ENCODE measurements around the gene PARP11.
A peak's percentile ranks its signal among the peaks of the same experiment; 100 is the strongest.

The PARP11 gene

GRCh38 chr12:3809357-3810015 lies 63.7 kb downstream of the PARP11 start:
- Histone ChIP-seq H3K27me3 (ENCODE audit: insufficient read depth, poor library complexity, severe bottlenecking) (no peaks in the 10 kb centered on the region), H3K27ac (replicated peaks) (no peak overlapping the region), H3K4me3 (replicated peaks; ENCODE audit: insufficient read depth, low read length) (no peak overlapping the region)
- TF ChIP-seq, protein P1, sequence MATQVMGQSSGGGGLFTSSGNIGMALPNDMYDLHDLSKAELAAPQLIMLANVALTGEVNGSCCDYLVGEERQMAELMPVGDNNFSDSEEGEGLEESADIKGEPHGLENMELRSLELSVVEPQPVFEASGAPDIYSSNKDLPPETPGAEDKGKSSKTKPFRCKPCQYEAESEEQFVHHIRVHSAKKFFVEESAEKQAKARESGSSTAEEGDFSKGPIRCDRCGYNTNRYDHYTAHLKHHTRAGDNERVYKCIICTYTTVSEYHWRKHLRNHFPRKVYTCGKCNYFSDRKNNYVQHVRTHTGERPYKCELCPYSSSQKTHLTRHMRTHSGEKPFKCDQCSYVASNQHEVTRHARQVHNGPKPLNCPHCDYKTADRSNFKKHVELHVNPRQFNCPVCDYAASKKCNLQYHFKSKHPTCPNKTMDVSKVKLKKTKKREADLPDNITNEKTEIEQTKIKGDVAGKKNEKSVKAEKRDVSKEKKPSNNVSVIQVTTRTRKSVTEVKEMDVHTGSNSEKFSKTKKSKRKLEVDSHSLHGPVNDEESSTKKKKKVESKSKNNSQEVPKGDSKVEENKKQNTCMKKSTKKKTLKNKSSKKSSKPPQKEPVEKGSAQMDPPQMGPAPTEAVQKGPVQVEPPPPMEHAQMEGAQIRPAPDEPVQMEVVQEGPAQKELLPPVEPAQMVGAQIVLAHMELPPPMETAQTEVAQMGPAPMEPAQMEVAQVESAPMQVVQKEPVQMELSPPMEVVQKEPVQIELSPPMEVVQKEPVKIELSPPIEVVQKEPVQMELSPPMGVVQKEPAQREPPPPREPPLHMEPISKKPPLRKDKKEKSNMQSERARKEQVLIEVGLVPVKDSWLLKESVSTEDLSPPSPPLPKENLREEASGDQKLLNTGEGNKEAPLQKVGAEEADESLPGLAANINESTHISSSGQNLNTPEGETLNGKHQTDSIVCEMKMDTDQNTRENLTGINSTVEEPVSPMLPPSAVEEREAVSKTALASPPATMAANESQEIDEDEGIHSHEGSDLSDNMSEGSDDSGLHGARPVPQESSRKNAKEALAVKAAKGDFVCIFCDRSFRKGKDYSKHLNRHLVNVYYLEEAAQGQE (IDR thresholded peaks at IDR 0.05; ENCODE audit: insufficient replicate concordance, low read depth), result no peak
- TF ChIP-seq SPI1 (IDR thresholded peaks at IDR 0.05; ENCODE audit: borderline replicate concordance, low read depth) (no peak), POLR2AphosphoS5 (IDR thresholded peaks at IDR 0.05; ENCODE audit: low read depth) (no peak), GABPA (IDR thresholded peaks at IDR 0.05; ENCODE audit: low read depth) (no peak)
- TF ChIP-seq, protein P2, sequence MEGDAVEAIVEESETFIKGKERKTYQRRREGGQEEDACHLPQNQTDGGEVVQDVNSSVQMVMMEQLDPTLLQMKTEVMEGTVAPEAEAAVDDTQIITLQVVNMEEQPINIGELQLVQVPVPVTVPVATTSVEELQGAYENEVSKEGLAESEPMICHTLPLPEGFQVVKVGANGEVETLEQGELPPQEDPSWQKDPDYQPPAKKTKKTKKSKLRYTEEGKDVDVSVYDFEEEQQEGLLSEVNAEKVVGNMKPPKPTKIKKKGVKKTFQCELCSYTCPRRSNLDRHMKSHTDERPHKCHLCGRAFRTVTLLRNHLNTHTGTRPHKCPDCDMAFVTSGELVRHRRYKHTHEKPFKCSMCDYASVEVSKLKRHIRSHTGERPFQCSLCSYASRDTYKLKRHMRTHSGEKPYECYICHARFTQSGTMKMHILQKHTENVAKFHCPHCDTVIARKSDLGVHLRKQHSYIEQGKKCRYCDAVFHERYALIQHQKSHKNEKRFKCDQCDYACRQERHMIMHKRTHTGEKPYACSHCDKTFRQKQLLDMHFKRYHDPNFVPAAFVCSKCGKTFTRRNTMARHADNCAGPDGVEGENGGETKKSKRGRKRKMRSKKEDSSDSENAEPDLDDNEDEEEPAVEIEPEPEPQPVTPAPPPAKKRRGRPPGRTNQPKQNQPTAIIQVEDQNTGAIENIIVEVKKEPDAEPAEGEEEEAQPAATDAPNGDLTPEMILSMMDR (IDR thresholded peaks at IDR 0.05; ENCODE audit: insufficient read depth, low read length), result no peak
- no peak for DNase-seq (ENCODE audit: low read depth in 1 of 2, low spot score in 1 of 2)

GRCh38 chr12:3805077-3805476 lies 68.1 kb downstream of the PARP11 start:
- DNase-seq (ENCODE audit: low read depth in 1 of 2, low spot score in 1 of 2), result no peak
- TF ChIP-seq, protein P1 (IDR thresholded peaks at IDR 0.05; ENCODE audit: insufficient replicate concordance, low read depth), result no peak
- TF ChIP-seq SPI1 (IDR thresholded peaks at IDR 0.05; ENCODE audit: borderline replicate concordance, low read depth) (no peak), GABPA (IDR thresholded peaks at IDR 0.05; ENCODE audit: low read depth) (no peak), POLR2AphosphoS5 (IDR thresholded peaks at IDR 0.05; ENCODE audit: low read depth) (no peak)
- TF ChIP-seq, protein P2 (IDR thresholded peaks at IDR 0.05; ENCODE audit: insufficient read depth, low read length), result no peak
- H3K27me3 ChIP-seq (ENCODE audit: insufficient read depth, poor library complexity, severe bottlenecking), result no peaks in the 10 kb centered on the region
- no peak overlapping the region for H3K27ac ChIP-seq (replicated peaks)
- H3K4me3 ChIP-seq (replicated peaks; ENCODE audit: insufficient read depth, low read length), result no peak overlapping the region

- H3K4me3 ChIP-seq (replicated peaks; ENCODE audit: insufficient read depth, low read length), result no peak overlapping the region
- no peaks in the 10 kb centered on the region for H3K27me3 ChIP-seq (ENCODE audit: insufficient read depth, poor library complexity, severe bottlenecking)
- DNase-seq (ENCODE audit: low read depth in 1 of 2, low spot score in 1 of 2), result peak; percentile 43 to 71
- H3K27ac ChIP-seq (replicated peaks), result no peak overlapping the region
- TF ChIP-seq POLR2AphosphoS5 (IDR thresholded peaks at IDR 0.05; ENCODE audit: low read depth), result no peak
- TF ChIP-seq, protein P1 (IDR thresholded peaks at IDR 0.05; ENCODE audit: insufficient replicate concordance, low read depth), result no peak
- TF ChIP-seq, protein P2 (IDR thresholded peaks at IDR 0.05; ENCODE audit: insufficient read depth, low read length), result peak; percentile 68
Observed at GRCh38 chr12:3803865-3804472, 69.2 kb downstream of the PARP11 start.
